Astrocyte (in vitro differentiated cells and primary cell): ENCODE measurements around the gene NRG3.

Source experiments
- CTCF ChIP-seq: IDR thresholded peaks from 2 replicates; pipeline ENCODE4 v1.5.1; 2011; ENCODE audit warnings: low read depth, mild to moderate bottlenecking, inconsistent platforms, low read length, moderate library complexity; ENCODE audit not compliant: insufficient read depth
- EZH2 ChIP-seq: IDR thresholded peaks from 2 replicates; pipeline ENCODE4 v1.6.1; 2012; ENCODE audit warnings: mild to moderate bottlenecking, low read length, inconsistent platforms; ENCODE audit not compliant: insufficient read depth

- TF ChIP-seq CTCF (no peak), EZH2 (no peak)
Observed at GRCh38 chr10:82827901-82828300, 952.9 kb downstream of the NRG3 start.
